HepG2 (cell line): ENCODE data around the gene ZNF28. TPM values are rescaled to one million over a fixed set of nuclear protein-coding genes. Genes with fewer than 3 reads are reported as not detected.
A peak's percentile ranks its signal among the peaks of the same experiment; 100 is the strongest.
"Not testable (repeated sequence)": the region's sequence is repeated elsewhere in the genome, so short reads cannot be mapped to it uniquely, and the experiment has no call there.

ENCODE experiments used
- ATAC-seq: fragments of 200-7000 bp; cut with Tn5 transposase; 3 replicates; pipeline ENCODE4 v1.9.1; 2020; ENCODE audit warnings: mild to moderate bottlenecking, moderate library complexity
- BruUV-seq: library from RNA; stranded (reverse); fragments of 400-500 nt; replicated peaks from 2 replicates; lab custom pipeline; 2021; lab: Mats Ljungman, UMichigan
- CTCF ChIA-PET: fragments of 300-600 bp; formaldehyde crosslinking; extraction: SDS; loops from one replicate; lab custom pipeline; 2021; ENCODE audit warnings: low total read pairs, inconsistent platforms, low intra/inter-chr PET ratio; lab: Yijun Ruan, JAX
- POLR2A ChIA-PET: fragments of 350-600 bp; sonication (Branson Sonifier 250); formaldehyde crosslinking; loops from one replicate; lab custom pipeline; 2020; ENCODE audit warnings: antibody characterized with exemption, inconsistent platforms; lab: Yijun Ruan, JAX
- DNase-seq: peaks from one replicate; pipeline ENCODE4 v3.0.0-alpha.2; 2015; ENCODE audit warnings: low spot score
- FAIRE-seq: peaks from 3 replicates; lab custom pipeline; 2011; peaks lifted over from hg19 to GRCh38; lab: Jason Lieb, UNC
- H2AFZ ChIP-seq: one replicate; pipeline ENCODE4 v1.6.1; 2011; ENCODE audit warnings: low read length, inconsistent platforms
- H3K27ac ChIP-seq: fragments of 300-600 bp; 3 replicates; pipeline ENCODE4 v1.8.0; 2011; ENCODE audit warnings: mixed run types, mild to moderate bottlenecking, mixed read lengths, low read length, inconsistent platforms; ENCODE audit not compliant: insufficient read depth; ENCODE audit errors: extremely low read length
- H3K27me3 ChIP-seq, 2 experiments: fragments of 200-600 bp in 1 of 2; 2 replicates in 1 of 2; 3 replicates in 1 of 2; pipeline versions ENCODE4 v1.6.0 to v1.8.0; 2011; ENCODE audit warnings: low read length in 2 of 2, mild to moderate bottlenecking in 2 of 2, moderate library complexity in 2 of 2, inconsistent platforms in 1 of 2; ENCODE audit not compliant: insufficient read depth in 2 of 2, control insufficient read depth in 1 of 2
- H3K36me3 ChIP-seq, 2 experiments: fragments of 200-600 bp in 1 of 2; replicated peaks in 1 of 2; 2 replicates in 1 of 2; 3 replicates in 1 of 2; pipeline versions ENCODE4 v1.5.1 to v1.8.0; 2011; ENCODE audit warnings: low read length in 2 of 2, inconsistent platforms in 1 of 2; ENCODE audit not compliant: insufficient read depth in 2 of 2, control insufficient read depth in 1 of 2
- H3K4me1 ChIP-seq: 2 replicates; pipeline ENCODE4 v1.5.1; 2012; ENCODE audit warnings: low read length, inconsistent platforms; ENCODE audit not compliant: insufficient read depth
- H3K4me2 ChIP-seq: 2 replicates; pipeline ENCODE4 v1.6.0; 2011; ENCODE audit warnings: low read depth, low read length, inconsistent platforms
- H3K4me3 ChIP-seq, 3 experiments: fragments of 200-600 bp in 1 of 3; sonication (generic), shearing (Covaris generic) in 1 of 3; replicated peaks in 1 of 3; 2 replicates each; pipeline ENCODE4 v1.5.1; 2011 to 2016; ENCODE audit warnings: low read length in 3 of 3, inconsistent platforms in 2 of 3, low read depth in 2 of 3, mild to moderate bottlenecking in 2 of 3, control low read depth in 1 of 3, mixed read lengths in 1 of 3; ENCODE audit not compliant: insufficient read depth in 1 of 3
- H3K79me2 ChIP-seq: one replicate; pipeline ENCODE4 v1.6.1; 2011; ENCODE audit warnings: low read length, inconsistent platforms; ENCODE audit not compliant: insufficient read depth
- H3K9ac ChIP-seq: 2 replicates; pipeline ENCODE4 v1.6.0; 2011; ENCODE audit warnings: mild to moderate bottlenecking, low read depth, low read length, inconsistent platforms; ENCODE audit not compliant: insufficient read depth
- H3K9me3 ChIP-seq: 2 replicates; pipeline ENCODE4 v1.5.1; 2012; ENCODE audit warnings: mild to moderate bottlenecking, low read length
- H4K20me1 ChIP-seq: 2 replicates; pipeline ENCODE4 v1.6.0; 2011; ENCODE audit warnings: inconsistent platforms, mild to moderate bottlenecking, low read length, moderate library complexity; ENCODE audit not compliant: insufficient read depth
- DMAP1 ChIP-seq: IDR thresholded peaks from 2 replicates; pipeline ENCODE4 v1.6.1; 2016
- DNMT3B ChIP-seq: conservative IDR thresholded peaks from 2 replicates; pipeline ENCODE4 v1.6.1; 2016; ENCODE audit warnings: missing biosample characterization, control low read depth
- ELK4 ChIP-seq: sonication (generic); formaldehyde crosslinking; IDR thresholded peaks from 2 replicates; pipeline ENCODE4 v1.9.0; 2021; ENCODE audit warnings: missing genetic modification reagents, borderline replicate concordance
- JDP2 ChIP-seq: sonication (generic); formaldehyde crosslinking; IDR thresholded peaks from 2 replicates; pipeline ENCODE4 v1.8.1; 2022; ENCODE audit warnings: missing genetic modification reagents, borderline replicate concordance
- MBNL3 ChIP-seq: fragments of 250-450 bp; sonication (Bioruptor Pico); conservative IDR thresholded peaks from 2 replicates; pipeline ENCODE4 v1.8.0; 2022; ENCODE audit warnings: mild to moderate bottlenecking, inconsistent platforms
- SATB2 ChIP-seq: sonication (generic); formaldehyde crosslinking; IDR thresholded peaks from 2 replicates; pipeline ENCODE4 v1.5.0; 2020; ENCODE audit warnings: missing genetic modification reagents
- STAT6 ChIP-seq: sonication (generic); formaldehyde crosslinking; IDR thresholded peaks from 2 replicates; pipeline ENCODE4 v1.4.0; 2020; ENCODE audit warnings: missing genetic modification reagents, mild to moderate bottlenecking, borderline replicate concordance
- ZNF20 ChIP-seq: sonication (generic); formaldehyde crosslinking; IDR thresholded peaks from 2 replicates; pipeline ENCODE4 v1.4.0; 2020; ENCODE audit warnings: mild to moderate bottlenecking, moderate library complexity, missing genetic modification reagents
- ZNF432 ChIP-seq: sonication (generic); formaldehyde crosslinking; IDR thresholded peaks from 2 replicates; pipeline ENCODE4 v1.5.0; 2020; ENCODE audit warnings: missing genetic modification reagents, mild to moderate bottlenecking, borderline replicate concordance
- WGBS: methylation state at CpG from one replicate; pipeline ENCODE4 v1.1.6; 2017; ENCODE audit warnings: low lambda C conversion rate; 5-methylcytosine and 5-hydroxymethylcytosine counted together
- in situ Hi-C: cut with HindIII; loops from 2 replicates; pipeline ENCODE4 v1.10.0; 2017; ENCODE audit warnings: low pct_unique_long_range_greater_than_20kb; ENCODE audit not compliant: extremely low pct_ligation_motif_present
- intact Hi-C: fragments of 100-400 bp; cut with micrococcal nuclease; formaldehyde crosslinking; loops from one replicate; pipeline ENCODE4 v1.10.0; 2022; ENCODE audit not compliant: unreplicated experiment
- polyA plus RNA-seq, 8 experiments: library from polyadenylated mRNA; depleted of rRNA in 3 of 8; stranded (reverse) in 7 of 8; unstranded in 1 of 8; fragments of >200 nt; fragmentation: Illumina TruSeq in 4 of 8; extraction: Trizol in 4 of 8; gene quantifications; 2 replicates each; pipeline versions ENCODE4 v1.2.1 to v1.2.3, GENCODE V29; 2011 to 2016; ENCODE audit warnings: low read depth in 4 of 8, missing spikeins in 1 of 8, mixed read lengths in 1 of 8; ENCODE audit not compliant: insufficient read depth in 1 of 8
- total RNA-seq, 5 experiments: library from RNA; depleted of rRNA; stranded (reverse); fragments of >200 nt; fragmentation: Illumina TruSeq; extraction: Trizol; gene quantifications; 2 replicates each; pipeline ENCODE4 v1.2.3, GENCODE V29; 2016; ENCODE audit warnings: low read depth in 1 of 5

Gene ZNF28
- total and polyA plus RNA-seq, 2 of the 13 experiments (the other 11 are each of a cell fraction or from before 2014, with no cell fraction given): 5.0 to 16.0 TPM

GRCh38 chr19:52823676-52824075 is 2.2 kb upstream of the ZNF28 start:
- Histone ChIP-seq H3K36me3 (no peaks in the 10 kb centered on the region), H3K4me1 (peaks cover 6% of the 10 kb centered on the region; the same call in 1 of the 2 replicates), H3K27ac (no peak overlapping the region), H3K79me2 (no peaks in the 10 kb centered on the region), H3K9ac (no peak overlapping the region), H2AFZ (no peak overlapping the region), H3K4me2 (no peak overlapping the region), H3K4me3 (no peak overlapping the region), H3K27me3 (no peaks in the 10 kb centered on the region; a peak in 1 of 5 replicates), H4K20me1 (no peaks in the 10 kb centered on the region), H3K9me3 (peaks cover 11% of the 10 kb centered on the region; the same call in 1 of the 2 replicates)
- FAIRE-seq (no peak), ATAC-seq (no peak), DNase-seq (no peak)
- in situ Hi-C loops (no loop called here), intact Hi-C loops (no loop called here)
- WGBS: 77% methylated on average over 12 of the region's 12 CpGs
- BruUV-seq: no TSS peak
- ChIA-PET CTCF (no interaction called here), POLR2A (no interaction called here)
- TF ChIP-seq ZNF432 (CRISPR knock-in tag): no peak
- TF ChIP-seq ELK4 (CRISPR knock-in tag): no peak
- TF ChIP-seq JDP2: no peak
- no peak for TF ChIP-seq ZNF20
- no peak for TF ChIP-seq DNMT3B (CRISPR knock-in tag)
- TF ChIP-seq STAT6 (CRISPR knock-in tag): no peak
- TF ChIP-seq DMAP1: no peak
- no peak for TF ChIP-seq SATB2 (CRISPR knock-in tag)
- no peak for TF ChIP-seq MBNL3

GRCh38 chr19:52820472-52821203 is 795 bp downstream of the ZNF28 start:
- ATAC-seq: peak; percentile 72
- H4K20me1 ChIP-seq, H3K27me3 ChIP-seq, H3K9me3 ChIP-seq, H3K36me3 ChIP-seq, in situ Hi-C loops, H3K27ac ChIP-seq, H3K4me1 ChIP-seq, H2AFZ ChIP-seq, POLR2A ChIA-PET, FAIRE-seq, H3K79me2 ChIP-seq, DNase-seq, intact Hi-C loops, CTCF ChIA-PET: not testable (repeated sequence)
- peak overlapping the region; percentile 44 to 66 (median 59); a peak in 5 of 6 replicates for H3K4me3 ChIP-seq
- H3K9ac ChIP-seq: peak overlapping the region; percentile 39; the same call in 1 of the 2 replicates
- H3K4me2 ChIP-seq: peak overlapping the region; percentile 47
- WGBS: 39% methylated on average over 19 of the region's 19 CpGs
- TSS peak; percentile 69 for BruUV-seq
